AG08395 (cell line): Measurements from ENCODE around the gene EIF3D.
"Not testable (repeated sequence)": the region's sequence is repeated elsewhere in the genome, so short reads cannot be mapped to it uniquely, and the experiment has no call there.

Experiments used
- DNase-seq: peaks from one replicate; pipeline ENCODE4 v3.0.0; 2012; ENCODE audit warnings: mixed read lengths, low spot score

Gene EIF3D

GRCh38 chr22:36550701-36551495 is 21.9 kb upstream of the EIF3D start:
- DNase-seq = no peak

GRCh38 chr22:36549033-36549432 is 20.1 kb upstream of the EIF3D start:
- DNase-seq = no peak

- no peak for DNase-seq
Observed at GRCh38 chr22:36548606-36549005, 19.6 kb upstream of the EIF3D start.

GRCh38 chr22:36546932-36547331 is 18.0 kb upstream of the EIF3D start:
- peak; percentile 73 for DNase-seq

- DNase-seq = peak; percentile 66
Observed at GRCh38 chr22:36546092-36546804, 17.3 kb upstream of the EIF3D start.

GRCh38 chr22:36544107-36544620 is 15.2 kb upstream of the EIF3D start:
- peak; percentile 61 for DNase-seq

GRCh38 chr22:36541831-36542411 is 13.0 kb upstream of the EIF3D start:
- peak; percentile 90 for DNase-seq

- no peak for DNase-seq
Observed at GRCh38 chr22:36540867-36541642, 12.1 kb upstream of the EIF3D start.

- DNase-seq = no peak
Observed at GRCh38 chr22:36538529-36538928, 9.6 kb upstream of the EIF3D start.

GRCh38 chr22:36536717-36537116 is 7.8 kb upstream of the EIF3D start:
- no peak for DNase-seq

- not testable (repeated sequence) for DNase-seq
Observed at GRCh38 chr22:36533320-36533719, 4.4 kb upstream of the EIF3D start.

- no peak for DNase-seq
Observed at GRCh38 chr22:36532466-36532865, 3.5 kb upstream of the EIF3D start.

GRCh38 chr22:36528341-36528740 is 625 bp downstream of the EIF3D start:
- DNase-seq = no peak

- no peak for DNase-seq
Observed at GRCh38 chr22:36522662-36523061, 6.3 kb downstream of the EIF3D start.

GRCh38 chr22:36520423-36520822 is 8.5 kb downstream of the EIF3D start:
- no peak for DNase-seq

- not testable (repeated sequence) for DNase-seq
Observed at GRCh38 chr22:36519906-36520305, 9.1 kb downstream of the EIF3D start.

- DNase-seq = no peak
Observed at GRCh38 chr22:36514766-36515165, 14.2 kb downstream of the EIF3D start.

GRCh38 chr22:36512991-36513390 is 16.0 kb downstream of the EIF3D start:
- no peak for DNase-seq

- no peak for DNase-seq
Observed at GRCh38 chr22:36512333-36512732, 16.6 kb downstream of the EIF3D start.

- DNase-seq = peak; percentile 69
Observed at GRCh38 chr22:36510966-36511881, 17.7 kb downstream of the EIF3D start.

GRCh38 chr22:36510384-36510783 is 18.6 kb downstream of the EIF3D start:
- DNase-seq = no peak
